Gastroesophageal sphincter (tissue), 3 donors: ENCODE measurements around the gene PRAC1.

Source experiments
- POLR2A ChIP-seq, 2 donors: fragments of 450-650 bp; IDR thresholded peaks; one replicate each; pipeline ENCODE4 v1.6.1; 2017; ENCODE audit warnings: antibody characterized with exemption in 2 of 2, mild to moderate bottlenecking in 2 of 2, moderate library complexity in 1 of 2
- POLR2AphosphoS5 ChIP-seq: sonication (generic); formaldehyde crosslinking; IDR thresholded peaks from one replicate; pipeline ENCODE4 v1.6.1; 2017; ENCODE audit warnings: antibody characterized with exemption
- TF ChIP-seq, protein P1 (sequence below), 4 experiments: fragments of 200-600 bp in 2 of 4; fragments of 450-650 bp in 2 of 4; sonication (generic) in 1 of 4; IDR thresholded peaks; one replicate each; pipeline ENCODE4 v1.5.1; 2017 to 2019; ENCODE audit warnings: antibody characterized with exemption in 4 of 4, mild to moderate bottlenecking in 2 of 4, moderate library complexity in 2 of 4

DNA sequence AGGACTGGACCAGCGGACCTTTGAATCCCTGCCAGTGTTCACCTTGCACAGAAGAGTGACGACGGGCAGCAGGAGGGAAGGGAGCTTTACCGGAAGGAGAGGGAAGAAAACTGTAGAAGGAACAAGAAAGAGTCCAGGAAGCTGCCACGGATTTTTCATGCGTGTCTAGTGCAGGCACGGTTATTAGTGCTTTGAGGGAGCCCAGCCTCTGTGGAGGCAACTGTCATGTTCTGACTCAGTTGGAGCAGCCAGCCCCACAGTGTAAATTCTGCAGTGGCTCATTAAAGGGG, 12.7 kb upstream of the PRAC1 start:
- TF ChIP-seq POLR2A (IDR thresholded peaks at IDR 0.05) (no peak), POLR2AphosphoS5 (no peak)
- TF ChIP-seq, protein P1, sequence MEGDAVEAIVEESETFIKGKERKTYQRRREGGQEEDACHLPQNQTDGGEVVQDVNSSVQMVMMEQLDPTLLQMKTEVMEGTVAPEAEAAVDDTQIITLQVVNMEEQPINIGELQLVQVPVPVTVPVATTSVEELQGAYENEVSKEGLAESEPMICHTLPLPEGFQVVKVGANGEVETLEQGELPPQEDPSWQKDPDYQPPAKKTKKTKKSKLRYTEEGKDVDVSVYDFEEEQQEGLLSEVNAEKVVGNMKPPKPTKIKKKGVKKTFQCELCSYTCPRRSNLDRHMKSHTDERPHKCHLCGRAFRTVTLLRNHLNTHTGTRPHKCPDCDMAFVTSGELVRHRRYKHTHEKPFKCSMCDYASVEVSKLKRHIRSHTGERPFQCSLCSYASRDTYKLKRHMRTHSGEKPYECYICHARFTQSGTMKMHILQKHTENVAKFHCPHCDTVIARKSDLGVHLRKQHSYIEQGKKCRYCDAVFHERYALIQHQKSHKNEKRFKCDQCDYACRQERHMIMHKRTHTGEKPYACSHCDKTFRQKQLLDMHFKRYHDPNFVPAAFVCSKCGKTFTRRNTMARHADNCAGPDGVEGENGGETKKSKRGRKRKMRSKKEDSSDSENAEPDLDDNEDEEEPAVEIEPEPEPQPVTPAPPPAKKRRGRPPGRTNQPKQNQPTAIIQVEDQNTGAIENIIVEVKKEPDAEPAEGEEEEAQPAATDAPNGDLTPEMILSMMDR (IDR thresholded peaks at IDR 0.05): no peak
